Effector memory CD4-positive, alpha-beta T cell (primary cell): ENCODE results near the gene FKTN.

Source experiments
- DNase-seq, 3 donors: peaks; one replicate each; pipeline ENCODE4 v3.0.0-alpha.2; 2020
- H3K27ac ChIP-seq: 2 replicates; pipeline ENCODE4 v1.7.0; 2013; ENCODE audit warnings: mild to moderate bottlenecking, low read length, moderate library complexity; ENCODE audit not compliant: insufficient read depth, poor library complexity, severe bottlenecking
- H3K27me3 ChIP-seq: replicated peaks from 2 replicates; pipeline ENCODE4 v1.7.0; 2013; ENCODE audit warnings: mild to moderate bottlenecking, low read length; ENCODE audit not compliant: insufficient read depth, control insufficient read depth, poor library complexity, severe bottlenecking
- H3K36me3 ChIP-seq: 2 replicates; pipeline ENCODE4 v1.7.0; 2013; ENCODE audit warnings: mild to moderate bottlenecking, low read length, moderate library complexity; ENCODE audit not compliant: control insufficient read depth, insufficient read depth
- H3K4me1 ChIP-seq: 2 replicates; pipeline ENCODE4 v1.7.0; 2013; ENCODE audit warnings: low read length, mild to moderate bottlenecking; ENCODE audit not compliant: control insufficient read depth, insufficient read depth, poor library complexity, severe bottlenecking
- H3K4me3 ChIP-seq: 2 replicates; pipeline ENCODE4 v1.7.0; 2013; ENCODE audit warnings: low read length, low read depth, mild to moderate bottlenecking; ENCODE audit not compliant: insufficient read depth, poor library complexity, severe bottlenecking
- H3K9me3 ChIP-seq: 2 replicates; pipeline ENCODE4 v1.7.0; 2013; ENCODE audit warnings: mild to moderate bottlenecking, low read length, moderate library complexity; ENCODE audit not compliant: control insufficient read depth

Gene FKTN

GRCh38 chr9:105656131-105656921 lies 98.4 kb downstream of the FKTN start:
- Histone ChIP-seq H3K4me1 (peaks cover 9% of the 10 kb centered on the region), H3K36me3 (no peaks in the 10 kb centered on the region), H3K27me3 (peaks cover 20% of the 10 kb centered on the region), H3K4me3 (peak overlapping the region; percentile 44), H3K9me3 (no peaks in the 10 kb centered on the region), H3K27ac (no peak overlapping the region)
- DNase-seq = no peak

- Histone ChIP-seq H3K9me3 (no peaks in the 10 kb centered on the region), H3K4me1 (peaks cover 9% of the 10 kb centered on the region), H3K36me3 (no peaks in the 10 kb centered on the region), H3K27ac (no peak overlapping the region), H3K27me3 (peaks cover 20% of the 10 kb centered on the region), H3K4me3 (no peak overlapping the region)
- no peak for DNase-seq
Observed at GRCh38 chr9:105658351-105658750, 100.4 kb downstream of the FKTN start.

- Histone ChIP-seq H3K4me3 (no peak overlapping the region), H3K27ac (no peak overlapping the region), H3K4me1 (peaks cover 7% of the 10 kb centered on the region), H3K9me3 (no peaks in the 10 kb centered on the region), H3K36me3 (no peaks in the 10 kb centered on the region), H3K27me3 (peaks cover 19% of the 10 kb centered on the region)
- no peak for DNase-seq
Observed at GRCh38 chr9:105661011-105661410, 103.1 kb downstream of the FKTN start.

GRCh38 chr9:105662184-105663104 lies 104.5 kb downstream of the FKTN start, which contains the start of gene TAL2:
TSS of gene TAL2 (plus strand) at chr9:105662457. CDS start at chr9:105662497, 40 bp downstream.
- Histone ChIP-seq H3K27me3 (peaks cover 5% of the 10 kb centered on the region), H3K4me3 (no peak within 1 kb of the TSS), H3K4me1 (no peaks in the 10 kb centered on the region), H3K36me3 (no peaks in the 10 kb centered on the region), H3K27ac (no peak within 1 kb of the TSS), H3K9me3 (no peaks in the 10 kb centered on the region)
- no peak for DNase-seq

GRCh38 chr9:105663914-105664313 lies 106.0 kb downstream of the FKTN start:
- H3K4me3 ChIP-seq = no peak overlapping the region
- no peak for DNase-seq

GRCh38 chr9:105667867-105668266 lies 109.9 kb downstream of the FKTN start:
- no peak for DNase-seq
- Histone ChIP-seq H3K36me3 (no peaks in the 10 kb centered on the region), H3K27me3 (no peaks in the 10 kb centered on the region), H3K27ac (no peak overlapping the region), H3K4me1 (no peaks in the 10 kb centered on the region), H3K9me3 (no peaks in the 10 kb centered on the region), H3K4me3 (no peak overlapping the region)

More at GRCh38 chr9:105663914-105664313, 106.0 kb downstream of the FKTN start:
- H3K9me3 ChIP-seq = no peaks in the 10 kb centered on the region
- H3K27ac ChIP-seq = no peak overlapping the region
- no peaks in the 10 kb centered on the region for H3K36me3 ChIP-seq
- no peaks in the 10 kb centered on the region for H3K27me3 ChIP-seq
- H3K4me1 ChIP-seq = no peaks in the 10 kb centered on the region

GRCh38 chr9:105670315-105670714 lies 112.4 kb downstream of the FKTN start:
- Histone ChIP-seq H3K9me3 (no peaks in the 10 kb centered on the region), H3K4me3 (no peak overlapping the region), H3K4me1 (no peaks in the 10 kb centered on the region), H3K27ac (no peak overlapping the region), H3K36me3 (no peaks in the 10 kb centered on the region), H3K27me3 (no peaks in the 10 kb centered on the region)
- DNase-seq = no peak

GRCh38 chr9:105670775-105671174 lies 112.8 kb downstream of the FKTN start:
- Histone ChIP-seq H3K36me3 (no peaks in the 10 kb centered on the region), H3K4me3 (no peak overlapping the region), H3K4me1 (no peaks in the 10 kb centered on the region), H3K27ac (no peak overlapping the region), H3K9me3 (no peaks in the 10 kb centered on the region), H3K27me3 (no peaks in the 10 kb centered on the region)
- no peak for DNase-seq

GRCh38 chr9:105672711-105673234 lies 114.8 kb downstream of the FKTN start:
- no peaks in the 10 kb centered on the region for H3K9me3 ChIP-seq
- no peaks in the 10 kb centered on the region for H3K4me1 ChIP-seq
- H3K27me3 ChIP-seq = no peaks in the 10 kb centered on the region
- no peak overlapping the region for H3K27ac ChIP-seq
- H3K4me3 ChIP-seq = no peak overlapping the region
- H3K36me3 ChIP-seq = no peaks in the 10 kb centered on the region
- no peak for DNase-seq
